ENCODE data around the gene SPOCK1. TPM values are rescaled to one million over a fixed set of nuclear protein-coding genes. Genes with fewer than 3 reads are reported as not detected.

Gene SPOCK1
- total RNA-seq, 1 experiment from 2014 or later: 23.9 TPM

DNA sequence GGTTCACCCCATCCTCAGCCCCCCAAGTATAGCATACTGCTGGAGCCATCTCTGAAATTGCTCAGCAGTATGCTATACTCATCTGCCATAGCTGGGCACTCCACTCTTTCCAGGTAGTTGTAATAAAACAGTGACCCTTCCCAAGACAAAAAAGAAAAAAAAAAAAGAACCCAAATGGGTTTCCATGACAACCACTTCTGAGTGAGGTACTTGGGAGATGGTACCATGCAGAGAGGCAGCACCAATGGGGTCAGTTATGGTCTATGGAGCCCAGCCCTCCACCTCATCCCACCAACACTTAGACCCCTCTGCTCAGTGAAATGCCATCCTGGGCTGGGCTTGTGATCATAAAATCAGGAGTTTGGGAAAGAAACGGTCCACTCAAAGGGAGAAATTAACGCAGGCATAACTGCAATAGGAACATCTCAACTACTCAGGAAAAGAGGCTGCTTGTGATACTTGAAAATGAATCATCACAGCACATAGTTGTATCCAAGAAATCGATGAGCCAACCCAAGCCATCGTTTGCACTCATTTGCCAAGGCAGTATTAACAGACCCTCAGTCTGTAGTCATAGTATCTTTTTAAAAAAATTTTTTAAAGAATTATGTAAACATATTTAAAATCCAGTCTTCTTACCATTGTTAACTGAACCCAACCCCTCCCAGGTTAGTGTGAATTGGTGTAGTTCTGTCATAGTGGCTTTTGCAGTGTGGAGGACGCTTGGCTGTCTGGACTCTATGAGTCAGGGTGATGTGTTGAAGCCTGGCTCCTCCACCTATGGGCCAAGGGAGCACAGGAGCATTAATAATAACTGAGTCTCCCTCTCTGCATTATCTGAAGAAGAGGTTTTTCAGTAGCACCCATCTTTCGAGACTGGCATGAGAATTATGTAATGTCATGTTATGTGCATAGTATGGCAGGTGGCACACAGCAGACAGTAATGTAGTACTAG lies 402.7 kb downstream of the SPOCK1 start:
- no TSS peak for BruUV-seq (replicated peaks)
- POLR2A ChIA-PET (ENCODE audit: unreplicated experiment): no interaction called here

DNA sequence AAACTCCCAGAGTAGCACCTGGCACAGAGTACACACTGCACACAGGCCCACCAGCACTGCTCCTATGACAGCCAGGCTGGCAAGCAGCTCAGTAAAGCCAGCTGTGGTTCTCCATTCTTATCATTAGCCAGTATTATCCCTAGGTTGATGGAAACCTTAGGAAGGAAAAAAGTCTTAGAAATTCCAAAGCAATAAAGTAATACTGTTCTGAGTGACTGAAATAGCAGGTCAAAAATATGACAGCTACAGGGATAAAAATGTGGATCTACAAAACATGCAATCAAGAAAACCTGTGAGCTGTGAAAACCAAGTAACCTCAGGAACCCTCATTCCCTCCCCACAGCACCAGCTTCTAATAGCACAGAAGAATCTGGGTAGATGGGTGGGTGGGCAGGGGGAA lies 403.5 kb downstream of the SPOCK1 start:
- CTCF ChIA-PET: no interaction called here
- Histone ChIP-seq H2AFZ (no peak overlapping the region), H3K4me3 (no peak overlapping the region), H3K27ac (no peak overlapping the region), H3K4me2 (no peak overlapping the region), H3K4me1 (replicated peaks; ENCODE audit: insufficient read depth) (no peaks in the 10 kb centered on the region), H3K9me3 (ENCODE audit: insufficient read depth, low read depth) (no peaks in the 10 kb centered on the region), H3K27me3 (ENCODE audit: insufficient read depth, low read depth) (no peaks in the 10 kb centered on the region), H3K79me2 (ENCODE audit: low read depth) (no peaks in the 10 kb centered on the region), H3F3A (ENCODE audit: insufficient read depth, low read depth) (no peaks in the 10 kb centered on the region), H3K36me3 (ENCODE audit: low read depth) (no peaks in the 10 kb centered on the region), H4K20me1 (ENCODE audit: insufficient read depth) (no peaks in the 10 kb centered on the region), H3K9me2 (ENCODE audit: insufficient read depth) (no peaks in the 10 kb centered on the region)
- intact Hi-C loops (cut with micrococcal nuclease; ENCODE audit: unreplicated experiment): no loop called here
- DNase-seq: no peak
- TF ChIP-seq, protein P1, sequence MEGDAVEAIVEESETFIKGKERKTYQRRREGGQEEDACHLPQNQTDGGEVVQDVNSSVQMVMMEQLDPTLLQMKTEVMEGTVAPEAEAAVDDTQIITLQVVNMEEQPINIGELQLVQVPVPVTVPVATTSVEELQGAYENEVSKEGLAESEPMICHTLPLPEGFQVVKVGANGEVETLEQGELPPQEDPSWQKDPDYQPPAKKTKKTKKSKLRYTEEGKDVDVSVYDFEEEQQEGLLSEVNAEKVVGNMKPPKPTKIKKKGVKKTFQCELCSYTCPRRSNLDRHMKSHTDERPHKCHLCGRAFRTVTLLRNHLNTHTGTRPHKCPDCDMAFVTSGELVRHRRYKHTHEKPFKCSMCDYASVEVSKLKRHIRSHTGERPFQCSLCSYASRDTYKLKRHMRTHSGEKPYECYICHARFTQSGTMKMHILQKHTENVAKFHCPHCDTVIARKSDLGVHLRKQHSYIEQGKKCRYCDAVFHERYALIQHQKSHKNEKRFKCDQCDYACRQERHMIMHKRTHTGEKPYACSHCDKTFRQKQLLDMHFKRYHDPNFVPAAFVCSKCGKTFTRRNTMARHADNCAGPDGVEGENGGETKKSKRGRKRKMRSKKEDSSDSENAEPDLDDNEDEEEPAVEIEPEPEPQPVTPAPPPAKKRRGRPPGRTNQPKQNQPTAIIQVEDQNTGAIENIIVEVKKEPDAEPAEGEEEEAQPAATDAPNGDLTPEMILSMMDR (conservative IDR thresholded peaks at IDR 0.05): no peak
- no peak for TF ChIP-seq EZH2 (IDR thresholded peaks at IDR 0.05; ENCODE audit: low read depth)
- no TSS peak for BruUV-seq (replicated peaks)
- POLR2A ChIA-PET (ENCODE audit: unreplicated experiment): no interaction called here

More for the DNA sequence above, 402.7 kb downstream of the SPOCK1 start:
- Histone ChIP-seq H3K4me1 (replicated peaks; ENCODE audit: insufficient read depth) (no peaks in the 10 kb centered on the region), H3K27me3 (ENCODE audit: insufficient read depth, low read depth) (no peaks in the 10 kb centered on the region), H3K79me2 (ENCODE audit: low read depth) (no peaks in the 10 kb centered on the region), H3K27ac (no peak overlapping the region), H3K36me3 (ENCODE audit: low read depth) (no peaks in the 10 kb centered on the region), H4K20me1 (ENCODE audit: insufficient read depth) (no peaks in the 10 kb centered on the region), H2AFZ (no peak overlapping the region), H3K9me3 (ENCODE audit: insufficient read depth, low read depth) (no peaks in the 10 kb centered on the region), H3F3A (ENCODE audit: insufficient read depth, low read depth) (no peaks in the 10 kb centered on the region), H3K4me2 (no peak overlapping the region), H3K4me3 (no peak overlapping the region), H3K9me2 (ENCODE audit: insufficient read depth) (no peaks in the 10 kb centered on the region)
- intact Hi-C loops (cut with micrococcal nuclease; ENCODE audit: unreplicated experiment): no loop called here
- no peak for DNase-seq
- CTCF ChIA-PET: interaction anchor here (0.6 kb wide), 1 partner anchor 95 kb away, joined by 12 read pairs; no protein-coding TSS in a partner anchor
- TF ChIP-seq EZH2 (IDR thresholded peaks at IDR 0.05; ENCODE audit: low read depth): no peak
- TF ChIP-seq, protein P1 (conservative IDR thresholded peaks at IDR 0.05): no peak

DNA sequence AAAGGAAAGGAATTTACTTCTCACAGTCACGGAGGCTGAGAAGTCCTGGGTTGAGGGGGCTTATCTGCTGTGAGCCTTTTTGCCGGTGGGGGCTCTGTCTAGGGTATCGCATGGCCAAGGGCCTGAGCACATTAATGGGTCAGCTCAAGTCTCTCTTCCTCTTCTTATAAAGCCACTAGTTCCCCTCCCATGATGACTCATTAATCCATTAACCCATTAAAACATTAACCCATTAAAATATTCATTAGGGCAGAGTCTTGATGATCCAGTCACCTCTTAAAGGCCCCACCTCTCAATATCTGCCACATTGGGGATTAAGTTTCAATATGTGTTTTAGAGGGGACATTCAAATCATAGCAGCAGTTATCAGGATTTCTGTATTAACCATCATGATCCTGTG lies 406.3 kb downstream of the SPOCK1 start:
- POLR2A ChIA-PET (ENCODE audit: unreplicated experiment): no interaction called here

More for the DNA sequence above, 406.3 kb downstream of the SPOCK1 start:
- intact Hi-C loops (cut with micrococcal nuclease; ENCODE audit: unreplicated experiment): no loop called here
- Histone ChIP-seq H3K9me2 (ENCODE audit: insufficient read depth) (no peaks in the 10 kb centered on the region), H2AFZ (no peak overlapping the region), H3K27ac (no peak overlapping the region), H3K36me3 (ENCODE audit: low read depth) (no peaks in the 10 kb centered on the region), H3K4me1 (replicated peaks; ENCODE audit: insufficient read depth) (no peaks in the 10 kb centered on the region), H3K79me2 (ENCODE audit: low read depth) (no peaks in the 10 kb centered on the region), H3K9me3 (ENCODE audit: insufficient read depth, low read depth) (no peaks in the 10 kb centered on the region), H3K4me2 (no peak overlapping the region), H3F3A (ENCODE audit: insufficient read depth, low read depth) (no peaks in the 10 kb centered on the region), H3K4me3 (no peak overlapping the region), H4K20me1 (ENCODE audit: insufficient read depth) (no peaks in the 10 kb centered on the region), H3K27me3 (ENCODE audit: insufficient read depth, low read depth) (no peaks in the 10 kb centered on the region)
- DNase-seq: no peak
- CTCF ChIA-PET: no interaction called here
- TF ChIP-seq EZH2 (IDR thresholded peaks at IDR 0.05; ENCODE audit: low read depth): no peak
- TF ChIP-seq, protein P1 (conservative IDR thresholded peaks at IDR 0.05): no peak
- no TSS peak for BruUV-seq (replicated peaks)

Measured in PC-9 (cell line).